Panc1 (cell line): ENCODE results near the gene MKRN2.

ENCODE experiments used
- POLR2AphosphoS5 ChIP-seq: IDR thresholded peaks from 2 replicates; pipeline ENCODE4 v1.6.1; 2012; ENCODE audit warnings: mild to moderate bottlenecking, low read depth, low read length, moderate library complexity
- SIN3A ChIP-seq: IDR thresholded peaks from 2 replicates; pipeline ENCODE4 v1.6.1; 2012; ENCODE audit warnings: low read depth, mild to moderate bottlenecking, low read length, moderate library complexity, borderline replicate concordance; ENCODE audit not compliant: insufficient read depth
- TF ChIP-seq, protein P1 (sequence below): fragments of 450-650 bp; IDR thresholded peaks from 2 replicates; pipeline ENCODE4 v1.5.1; 2017; ENCODE audit warnings: mild to moderate bottlenecking
- TF ChIP-seq, protein P2 (sequence below), 2 experiments: IDR thresholded peaks; 2 replicates each; pipeline ENCODE4 v1.6.1; 2011 to 2012; ENCODE audit warnings: low read depth in 2 of 2, control low read depth in 1 of 2, low read length in 1 of 2, mild to moderate bottlenecking in 1 of 2, moderate library complexity in 1 of 2; ENCODE audit not compliant: insufficient read depth in 1 of 2

DNA sequence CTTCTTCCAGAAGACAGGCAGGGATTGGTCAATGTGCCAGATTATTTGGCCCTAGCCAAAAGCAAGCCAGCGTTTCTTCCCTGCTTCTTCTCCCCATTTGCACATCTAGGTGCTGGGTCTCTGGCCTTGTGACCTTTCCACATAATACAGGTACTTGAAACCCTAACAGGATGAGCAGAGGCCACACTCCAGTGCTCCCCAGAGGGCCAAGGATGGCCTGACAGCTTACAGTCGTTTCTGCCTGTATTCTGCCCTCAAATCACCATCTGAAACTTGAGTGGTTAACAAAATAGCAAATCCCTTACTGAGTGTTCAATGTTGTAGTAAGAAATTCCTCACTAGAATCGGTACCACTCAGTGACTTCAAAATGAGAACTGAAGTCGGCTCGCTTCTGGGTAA, 29.1 kb downstream of the MKRN2 start:
- TF ChIP-seq, protein P1, sequence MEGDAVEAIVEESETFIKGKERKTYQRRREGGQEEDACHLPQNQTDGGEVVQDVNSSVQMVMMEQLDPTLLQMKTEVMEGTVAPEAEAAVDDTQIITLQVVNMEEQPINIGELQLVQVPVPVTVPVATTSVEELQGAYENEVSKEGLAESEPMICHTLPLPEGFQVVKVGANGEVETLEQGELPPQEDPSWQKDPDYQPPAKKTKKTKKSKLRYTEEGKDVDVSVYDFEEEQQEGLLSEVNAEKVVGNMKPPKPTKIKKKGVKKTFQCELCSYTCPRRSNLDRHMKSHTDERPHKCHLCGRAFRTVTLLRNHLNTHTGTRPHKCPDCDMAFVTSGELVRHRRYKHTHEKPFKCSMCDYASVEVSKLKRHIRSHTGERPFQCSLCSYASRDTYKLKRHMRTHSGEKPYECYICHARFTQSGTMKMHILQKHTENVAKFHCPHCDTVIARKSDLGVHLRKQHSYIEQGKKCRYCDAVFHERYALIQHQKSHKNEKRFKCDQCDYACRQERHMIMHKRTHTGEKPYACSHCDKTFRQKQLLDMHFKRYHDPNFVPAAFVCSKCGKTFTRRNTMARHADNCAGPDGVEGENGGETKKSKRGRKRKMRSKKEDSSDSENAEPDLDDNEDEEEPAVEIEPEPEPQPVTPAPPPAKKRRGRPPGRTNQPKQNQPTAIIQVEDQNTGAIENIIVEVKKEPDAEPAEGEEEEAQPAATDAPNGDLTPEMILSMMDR, result no peak
- TF ChIP-seq POLR2AphosphoS5, result no peak
- TF ChIP-seq SIN3A, result no peak
- TF ChIP-seq, protein P2, sequence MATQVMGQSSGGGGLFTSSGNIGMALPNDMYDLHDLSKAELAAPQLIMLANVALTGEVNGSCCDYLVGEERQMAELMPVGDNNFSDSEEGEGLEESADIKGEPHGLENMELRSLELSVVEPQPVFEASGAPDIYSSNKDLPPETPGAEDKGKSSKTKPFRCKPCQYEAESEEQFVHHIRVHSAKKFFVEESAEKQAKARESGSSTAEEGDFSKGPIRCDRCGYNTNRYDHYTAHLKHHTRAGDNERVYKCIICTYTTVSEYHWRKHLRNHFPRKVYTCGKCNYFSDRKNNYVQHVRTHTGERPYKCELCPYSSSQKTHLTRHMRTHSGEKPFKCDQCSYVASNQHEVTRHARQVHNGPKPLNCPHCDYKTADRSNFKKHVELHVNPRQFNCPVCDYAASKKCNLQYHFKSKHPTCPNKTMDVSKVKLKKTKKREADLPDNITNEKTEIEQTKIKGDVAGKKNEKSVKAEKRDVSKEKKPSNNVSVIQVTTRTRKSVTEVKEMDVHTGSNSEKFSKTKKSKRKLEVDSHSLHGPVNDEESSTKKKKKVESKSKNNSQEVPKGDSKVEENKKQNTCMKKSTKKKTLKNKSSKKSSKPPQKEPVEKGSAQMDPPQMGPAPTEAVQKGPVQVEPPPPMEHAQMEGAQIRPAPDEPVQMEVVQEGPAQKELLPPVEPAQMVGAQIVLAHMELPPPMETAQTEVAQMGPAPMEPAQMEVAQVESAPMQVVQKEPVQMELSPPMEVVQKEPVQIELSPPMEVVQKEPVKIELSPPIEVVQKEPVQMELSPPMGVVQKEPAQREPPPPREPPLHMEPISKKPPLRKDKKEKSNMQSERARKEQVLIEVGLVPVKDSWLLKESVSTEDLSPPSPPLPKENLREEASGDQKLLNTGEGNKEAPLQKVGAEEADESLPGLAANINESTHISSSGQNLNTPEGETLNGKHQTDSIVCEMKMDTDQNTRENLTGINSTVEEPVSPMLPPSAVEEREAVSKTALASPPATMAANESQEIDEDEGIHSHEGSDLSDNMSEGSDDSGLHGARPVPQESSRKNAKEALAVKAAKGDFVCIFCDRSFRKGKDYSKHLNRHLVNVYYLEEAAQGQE (IDR thresholded peaks at IDR 0.05; ENCODE audit: insufficient read depth in 1 of 2, low read depth in 2 of 2, low read length in 1 of 2), result no peak
